Left ventricle myocardium inferior (tissue), 1 donor: ENCODE results near the gene POU2AF1. TPM values are rescaled to one million over a fixed set of nuclear protein-coding genes. Genes with fewer than 3 reads are reported as not detected.

Experiments
- DNase-seq: peaks from one replicate; pipeline ENCODE4 v3.0.0-alpha.2; 2020
- H3K27ac ChIP-seq: fragments of 200-600 bp; replicated peaks from 2 replicates; pipeline ENCODE4 v1.8.0; 2021
- H3K27me3 ChIP-seq: fragments of 200-600 bp; 2 replicates; pipeline ENCODE4 v1.8.0; 2021; ENCODE audit warnings: low read depth
- H3K36me3 ChIP-seq: fragments of 200-600 bp; 2 replicates; pipeline ENCODE4 v1.8.0; 2021
- H3K4me1 ChIP-seq: fragments of 200-600 bp; 2 replicates; pipeline ENCODE4 v1.8.0; 2021
- H3K4me3 ChIP-seq: fragments of 200-600 bp; 2 replicates; pipeline ENCODE4 v1.8.0; 2021; ENCODE audit warnings: mild to moderate bottlenecking, moderate library complexity
- H3K9me3 ChIP-seq: fragments of 200-600 bp; replicated peaks from 2 replicates; pipeline ENCODE4 v1.8.0; 2021
- intact Hi-C: fragments of 100-400 bp; cut with micrococcal nuclease; formaldehyde crosslinking; loops from one replicate; pipeline ENCODE4 v1.11.0; 2022
- total RNA-seq: library from RNA; stranded (reverse); fragmentation: NEBNext Ultra II Directional; extraction: Animal tissue kit (Norgen Biotek cat#: 25700); gene quantifications from one replicate; pipeline ENCODE4 v1.2.1, GENCODE V29; 2021
- TF ChIP-seq, protein P1 (sequence below): fragments of 200-600 bp; IDR thresholded peaks from 2 replicates; pipeline ENCODE4 v1.8.0; 2021; ENCODE audit warnings: antibody characterized with exemption, mild to moderate bottlenecking, borderline replicate concordance
- donor health status: DM: no; HTN: yes; CAD: no; lungs with severe emphysema.

The POU2AF1 gene
- total RNA-seq, 1 donor from 2014 or later: 0.05 TPM

DNA sequence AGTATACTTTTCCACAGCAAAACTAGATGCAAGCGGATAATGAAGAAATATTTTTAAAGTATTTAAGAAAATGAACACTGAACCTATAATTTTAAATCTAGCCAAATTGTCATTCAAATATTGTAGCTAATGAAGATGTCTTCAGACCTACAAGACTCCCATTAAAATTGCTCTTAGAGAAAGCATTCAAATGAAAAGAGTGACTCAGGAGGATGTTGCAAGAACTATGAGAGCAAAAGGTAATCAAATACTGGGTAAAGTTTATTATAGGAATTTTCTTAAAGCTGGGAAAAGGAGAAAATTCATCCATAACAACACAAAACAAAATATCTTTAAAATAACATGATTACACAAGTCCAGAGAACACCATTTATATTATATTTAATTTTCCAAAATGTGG lies 5.4 kb upstream of the POU2AF1 start:
- TF ChIP-seq, protein P1, sequence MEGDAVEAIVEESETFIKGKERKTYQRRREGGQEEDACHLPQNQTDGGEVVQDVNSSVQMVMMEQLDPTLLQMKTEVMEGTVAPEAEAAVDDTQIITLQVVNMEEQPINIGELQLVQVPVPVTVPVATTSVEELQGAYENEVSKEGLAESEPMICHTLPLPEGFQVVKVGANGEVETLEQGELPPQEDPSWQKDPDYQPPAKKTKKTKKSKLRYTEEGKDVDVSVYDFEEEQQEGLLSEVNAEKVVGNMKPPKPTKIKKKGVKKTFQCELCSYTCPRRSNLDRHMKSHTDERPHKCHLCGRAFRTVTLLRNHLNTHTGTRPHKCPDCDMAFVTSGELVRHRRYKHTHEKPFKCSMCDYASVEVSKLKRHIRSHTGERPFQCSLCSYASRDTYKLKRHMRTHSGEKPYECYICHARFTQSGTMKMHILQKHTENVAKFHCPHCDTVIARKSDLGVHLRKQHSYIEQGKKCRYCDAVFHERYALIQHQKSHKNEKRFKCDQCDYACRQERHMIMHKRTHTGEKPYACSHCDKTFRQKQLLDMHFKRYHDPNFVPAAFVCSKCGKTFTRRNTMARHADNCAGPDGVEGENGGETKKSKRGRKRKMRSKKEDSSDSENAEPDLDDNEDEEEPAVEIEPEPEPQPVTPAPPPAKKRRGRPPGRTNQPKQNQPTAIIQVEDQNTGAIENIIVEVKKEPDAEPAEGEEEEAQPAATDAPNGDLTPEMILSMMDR: no peak
- H3K4me1 ChIP-seq: peaks cover 4% of the 10 kb centered on the region
- no peak overlapping the region for H3K27ac ChIP-seq
- intact Hi-C loops: no loop called here
- H3K27me3 ChIP-seq: peaks cover 8% of the 10 kb centered on the region
- H3K4me3 ChIP-seq: no peak overlapping the region
- no peaks in the 10 kb centered on the region for H3K9me3 ChIP-seq
- no peaks in the 10 kb centered on the region for H3K36me3 ChIP-seq
- no peak for DNase-seq

- Histone ChIP-seq H3K4me1 (peaks cover 10% of the 10 kb centered on the region), H3K36me3 (no peaks in the 10 kb centered on the region), H3K9me3 (no peaks in the 10 kb centered on the region), H3K4me3 (no peak overlapping the region), H3K27ac (no peak overlapping the region), H3K27me3 (peaks cover 28% of the 10 kb centered on the region)
- intact Hi-C loops: no loop called here
- TF ChIP-seq, protein P1: no peak
- DNase-seq: no peak
Measured at GRCh38 chr11:111382451-111382850, 3.4 kb upstream of the POU2AF1 start.

- DNase-seq: no peak
- H3K36me3 ChIP-seq: no peaks in the 10 kb centered on the region
- intact Hi-C loops: no loop called here
- peaks cover 10% of the 10 kb centered on the region for H3K4me1 ChIP-seq
- H3K27me3 ChIP-seq: peaks cover 35% of the 10 kb centered on the region
- no peaks in the 10 kb centered on the region for H3K9me3 ChIP-seq
- no peak overlapping the region for H3K27ac ChIP-seq
- H3K4me3 ChIP-seq: peak overlapping the region; percentile 43
- TF ChIP-seq, protein P1: no peak
Measured at GRCh38 chr11:111379602-111380136, 594 bp upstream of the POU2AF1 start.

GRCh38 chr11:111378185-111378860 lies 752 bp downstream of the POU2AF1 start:
- DNase-seq: no peak
- peak overlapping the region; percentile 43 for H3K4me3 ChIP-seq
- H3K27me3 ChIP-seq: peaks cover 35% of the 10 kb centered on the region
- intact Hi-C loops: no loop called here
- H3K4me1 ChIP-seq: peaks cover 10% of the 10 kb centered on the region
- H3K9me3 ChIP-seq: no peaks in the 10 kb centered on the region
- H3K36me3 ChIP-seq: no peaks in the 10 kb centered on the region
- TF ChIP-seq, protein P1: no peak
- no peak overlapping the region for H3K27ac ChIP-seq

DNA sequence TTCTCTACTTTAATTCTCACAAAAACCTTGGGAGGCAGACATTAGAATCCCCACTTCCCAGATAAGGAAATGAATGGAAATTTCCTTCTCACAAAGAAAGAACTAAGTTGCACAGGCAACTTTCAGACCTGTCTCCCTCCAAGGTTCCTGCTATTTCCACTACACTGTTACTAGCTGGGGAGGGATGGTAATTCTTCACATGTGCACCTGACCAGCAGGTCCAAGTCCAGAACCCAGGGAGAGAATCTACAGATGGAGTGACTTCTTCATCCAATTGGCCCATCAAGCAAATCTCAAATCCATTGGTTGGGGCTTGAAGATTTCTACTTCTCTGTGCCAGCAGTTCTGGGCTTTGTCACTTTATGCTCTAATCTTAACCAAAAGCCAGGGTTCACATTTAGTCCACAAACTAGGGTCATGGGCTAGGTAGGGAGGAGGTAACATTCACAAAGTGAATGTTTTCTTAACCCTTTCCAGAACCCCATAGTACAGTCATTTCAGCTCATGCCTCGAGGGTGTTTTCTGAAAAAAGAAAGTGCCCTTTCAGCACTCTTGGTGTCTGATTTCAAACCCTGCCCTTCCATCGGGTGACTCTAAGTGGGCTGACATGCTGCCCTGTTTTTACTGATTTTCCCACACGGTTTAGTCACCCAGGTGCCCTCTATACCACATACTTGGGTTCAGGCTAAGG lies 2.7 kb downstream of the POU2AF1 start:
- TF ChIP-seq, protein P1: no peak
- H3K36me3 ChIP-seq: no peaks in the 10 kb centered on the region
- peaks cover 35% of the 10 kb centered on the region for H3K27me3 ChIP-seq
- no peak for DNase-seq
- H3K9me3 ChIP-seq: no peaks in the 10 kb centered on the region
- intact Hi-C loops: no loop called here
- H3K4me3 ChIP-seq: no peak overlapping the region
- H3K4me1 ChIP-seq: peaks cover 10% of the 10 kb centered on the region
- H3K27ac ChIP-seq: no peak overlapping the region
